GM12878 (cell line): ENCODE results near the gene MPST. TPM values are rescaled to one million over a fixed set of nuclear protein-coding genes. Genes with fewer than 3 reads are reported as not detected.

ENCODE experiments used
- ATAC-seq: fragments of 200-7000 bp; cut with Tn5 transposase; 3 replicates; pipeline ENCODE4 v1.9.1; 2020; ENCODE audit warnings: mild to moderate bottlenecking, moderate library complexity
- BruUV-seq: library from RNA; stranded (reverse); fragments of 400-500 nt; replicated peaks from 2 replicates; lab custom pipeline; 2021; lab: Mats Ljungman, UMichigan
- CTCF ChIA-PET: fragments of 300-600 bp; sonication (Branson Sonifier 250); formaldehyde crosslinking; extraction: SDS; loops from one replicate; lab custom pipeline; 2021; ENCODE audit warnings: inconsistent platforms; lab: Yijun Ruan, JAX
- POLR2A ChIA-PET: fragments of 350-600 bp; formaldehyde crosslinking; extraction: SDS; loops from one replicate; lab custom pipeline; 2021; ENCODE audit warnings: inconsistent platforms; lab: Charles Lee
- RAD21 ChIA-PET: fragments of 300-600 bp; sonication (Branson Sonifier 250); formaldehyde crosslinking; loops from one replicate; lab custom pipeline; 2023; ENCODE audit warnings: antibody characterized with exemption; ENCODE audit not compliant: unreplicated experiment; lab: Charles Lee
- SMC1A ChIA-PET: fragments of 300-600 bp; sonication (Branson Sonifier 250); formaldehyde crosslinking; loops from one replicate; lab custom pipeline; 2023; ENCODE audit not compliant: unreplicated experiment, uncharacterized antibody; lab: Charles Lee
- DNase-seq: peaks from one replicate; pipeline ENCODE4 v3.0.0-alpha.2; 2011; ENCODE audit warnings: low read depth, low spot score
- FAIRE-seq: peaks from 3 replicates; lab custom pipeline; 2011; peaks lifted over from hg19 to GRCh38; lab: Jason Lieb, UNC
- H2AFZ ChIP-seq: 2 replicates; pipeline ENCODE4 v1.6.0; 2011; ENCODE audit warnings: low read depth, low read length, control low read depth; ENCODE audit not compliant: control insufficient read depth
- H3K27ac ChIP-seq: 2 replicates; pipeline ENCODE4 v1.5.1; 2011; ENCODE audit warnings: control low read depth; ENCODE audit not compliant: control insufficient read depth, insufficient read depth
- H3K27me3 ChIP-seq, 2 experiments: replicated peaks in 1 of 2; 2 replicates each; pipeline versions ENCODE4 v1.6.0 to v1.6.1; 2011; ENCODE audit warnings: low read length in 1 of 2; ENCODE audit not compliant: control insufficient read depth in 2 of 2, insufficient read depth in 2 of 2
- H3K36me3 ChIP-seq, 2 experiments: 2 replicates each; pipeline ENCODE4 v1.5.1; 2011; ENCODE audit warnings: low read length in 1 of 2; ENCODE audit not compliant: control insufficient read depth in 2 of 2, insufficient read depth in 2 of 2
- H3K4me1 ChIP-seq: 2 replicates; pipeline ENCODE4 v1.6.1; 2011; ENCODE audit warnings: mild to moderate bottlenecking, low read length, moderate library complexity, mixed read lengths; ENCODE audit not compliant: control insufficient read depth, insufficient read depth
- H3K4me2 ChIP-seq: 2 replicates; pipeline ENCODE4 v1.6.0; 2011; ENCODE audit warnings: control low read depth; ENCODE audit not compliant: control insufficient read depth, insufficient read depth
- H3K4me3 ChIP-seq: fragments of 200-600 bp; sonication (generic); 2 replicates; pipeline ENCODE4 v1.5.1; 2016
- H3K79me2 ChIP-seq: 2 replicates; pipeline ENCODE4 v1.6.0; 2011; ENCODE audit warnings: low read length; ENCODE audit not compliant: control insufficient read depth, insufficient read depth
- H3K9ac ChIP-seq: 2 replicates; pipeline ENCODE4 v1.8.0; 2011; ENCODE audit warnings: low read length, control low read depth, mixed read lengths; ENCODE audit not compliant: control insufficient read depth, insufficient read depth
- H3K9me3 ChIP-seq: replicated peaks from 3 replicates; pipeline ENCODE4 v1.5.1; 2011; ENCODE audit warnings: mild to moderate bottlenecking, low read length; ENCODE audit not compliant: control insufficient read depth, insufficient read depth
- H4K20me1 ChIP-seq: 2 replicates; pipeline ENCODE4 v1.6.0; 2011; ENCODE audit not compliant: control insufficient read depth, insufficient read depth
- CEBPB ChIP-seq, 2 experiments: fragments of 150-350 bp in 1 of 2; IDR thresholded peaks; 2 replicates each; pipeline ENCODE4 v1.6.1; 2012 to 2014; ENCODE audit warnings: low read depth in 2 of 2, low read length in 2 of 2, borderline replicate concordance in 1 of 2, inconsistent platforms in 1 of 2
- CHD4 ChIP-seq: fragments of 200-600 bp; sonication (generic); IDR thresholded peaks from 2 replicates; pipeline ENCODE4 v1.6.1; 2016; ENCODE audit warnings: mild to moderate bottlenecking
- EED ChIP-seq: sonication (generic); IDR thresholded peaks from 2 replicates; pipeline ENCODE4 v1.6.1; 2016; ENCODE audit warnings: antibody characterized with exemption, low read depth
- ELK1 ChIP-seq: IDR thresholded peaks from 2 replicates; pipeline ENCODE4 v1.6.1; 2012; ENCODE audit warnings: low read depth, low read length, improper control_type of control experiment
- GABPA ChIP-seq: IDR thresholded peaks from 2 replicates; pipeline ENCODE4 v1.6.1; 2014; ENCODE audit warnings: antibody characterized with exemption, low read depth, mild to moderate bottlenecking, inconsistent platforms
- IKZF2 ChIP-seq, 2 experiments: fragments of 450-650 bp; IDR thresholded peaks; 2 replicates each; pipeline ENCODE4 v1.6.1; 2017; ENCODE audit warnings: mild to moderate bottlenecking in 2 of 2, moderate library complexity in 2 of 2
- JUND ChIP-seq: IDR thresholded peaks from 2 replicates; pipeline ENCODE4 v1.6.1; 2012; ENCODE audit warnings: low read depth, mild to moderate bottlenecking, low read length, improper control_type of control experiment, moderate library complexity
- KAT2A ChIP-seq: conservative IDR thresholded peaks from 2 replicates; pipeline ENCODE4 v1.6.1; 2011; ENCODE audit warnings: low read depth, low read length; ENCODE audit not compliant: control insufficient read depth
- NRF1 ChIP-seq: conservative IDR thresholded peaks from 2 replicates; pipeline ENCODE4 v1.6.1; 2011; ENCODE audit warnings: mild to moderate bottlenecking, low read depth, low read length, improper control_type of control experiment
- PAX8 ChIP-seq: fragments of 450-650 bp; IDR thresholded peaks from 2 replicates; pipeline ENCODE4 v1.6.1; 2017; ENCODE audit warnings: mild to moderate bottlenecking, moderate library complexity
- RAD21 ChIP-seq: IDR thresholded peaks from 2 replicates; pipeline ENCODE4 v1.6.1; 2011; ENCODE audit warnings: mild to moderate bottlenecking, low read depth, low read length, moderate library complexity; ENCODE audit not compliant: insufficient read depth
- RCOR1 ChIP-seq: conservative IDR thresholded peaks from 2 replicates; pipeline ENCODE4 v1.6.1; 2012; ENCODE audit warnings: low read depth, low read length, improper control_type of control experiment
- STAT3 ChIP-seq: IDR thresholded peaks from 2 replicates; pipeline ENCODE4 v1.6.1; 2011; ENCODE audit warnings: low read depth, low read length, improper control_type of control experiment
- SUPT20H ChIP-seq: IDR thresholded peaks from 2 replicates; pipeline ENCODE4 v1.6.1; 2011; ENCODE audit warnings: low read depth, mild to moderate bottlenecking, low read length, moderate library complexity, borderline replicate concordance; ENCODE audit not compliant: control insufficient read depth
- SUZ12 ChIP-seq: fragments of 200-600 bp; sonication (generic); IDR thresholded peaks from one replicate; pipeline ENCODE4 v1.6.1; 2018; ENCODE audit warnings: antibody characterized with exemption, mild to moderate bottlenecking; ENCODE audit not compliant: unreplicated experiment
- TARDBP ChIP-seq: IDR thresholded peaks from 2 replicates; pipeline ENCODE4 v1.6.1; 2016; ENCODE audit warnings: borderline replicate concordance
- WGBS: methylation state at CpG from one replicate; pipeline ENCODE4 v1.1.6; 2016; ENCODE audit warnings: low lambda C conversion rate; ENCODE audit not compliant: insufficient replicate concordance, insufficient coverage; ENCODE audit errors: missing lambda C conversion rate; 5-methylcytosine and 5-hydroxymethylcytosine counted together
- in situ Hi-C: fragments of 300-500 bp; cut with MboI; formaldehyde crosslinking; loops from 9 replicates; pipeline ENCODE4 v1.14.3; 2018; ENCODE audit warnings: mixed read lengths
- intact Hi-C: fragments of 100-400 bp; cut with micrococcal nuclease; formaldehyde crosslinking; loops from one replicate; pipeline ENCODE4 v1.14.2; 2022; ENCODE audit not compliant: unreplicated experiment
- polyA plus RNA-seq, 11 experiments: library from polyadenylated mRNA; depleted of rRNA in 4 of 11; unstranded in 6 of 11; stranded (reverse) in 5 of 11; fragments of >200 nt; fragmentation: Nextera tagmentation in 4 of 11; fragmentation: Illumina TruSeq in 1 of 11; extraction: Ambion mirVana in 4 of 11; extraction: Trizol in 1 of 11; gene quantifications; 1 replicate in 1 of 11; 2 replicates in 10 of 11; pipeline versions ENCODE4 v1.2.1 to v1.2.3, GENCODE V29; 2011 to 2016; ENCODE audit warnings: inconsistent platforms in 2 of 11, missing spikeins in 2 of 11, low read depth in 1 of 11
- total RNA-seq, 4 experiments: library from RNA; depleted of rRNA in 3 of 4; stranded (reverse); fragments of >200 nt in 3 of 4; fragmentation: Illumina TruSeq in 1 of 4; extraction: Trizol in 1 of 4; gene quantifications; 2 replicates each; pipeline versions ENCODE4 v1.2.1 to v1.2.3, GENCODE V29; 2013 to 2021
- TF ChIP-seq, protein P1 (sequence below): IDR thresholded peaks from 2 replicates; pipeline ENCODE4 v1.6.1; 2011; ENCODE audit warnings: low read depth, mild to moderate bottlenecking, low read length, moderate library complexity, borderline replicate concordance; ENCODE audit errors: extremely low read depth
- TF ChIP-seq, protein P2 (sequence below): fragments of 450-650 bp; IDR thresholded peaks from 2 replicates; pipeline ENCODE4 v1.6.1; 2017; ENCODE audit warnings: borderline replicate concordance
- TF ChIP-seq, protein P3 (sequence below): IDR thresholded peaks from 2 replicates; pipeline ENCODE4 v1.6.1; 2012; ENCODE audit warnings: low read depth, low read length, improper control_type of control experiment

Gene MPST
- total and polyA plus RNA-seq, 10 of the 15 experiments (the other 5 are each of a cell fraction or from before 2014, with no cell fraction given) = 0.95 to 88.7 (median 38.5) TPM

GRCh38 chr22:37010976-37011375, 8.6 kb upstream of the MPST start:
- Histone ChIP-seq H2AFZ (no peak overlapping the region), H3K9ac (no peak overlapping the region)

More at GRCh38 chr22:37010976-37011375, 8.6 kb upstream of the MPST start:
- Histone ChIP-seq H3K9me3 (no peaks in the 10 kb centered on the region), H3K4me3 (no peak overlapping the region), H3K79me2 (no peaks in the 10 kb centered on the region), H3K27me3 (peaks cover 0 to 2% of the 10 kb centered on the region in 2 experiments; a peak in 1 of 4 replicates), H3K36me3 (no peaks in the 10 kb centered on the region), H3K27ac (no peak overlapping the region), H4K20me1 (no peaks in the 10 kb centered on the region; the same call in 1 of the 2 replicates), H3K4me1 (no peaks in the 10 kb centered on the region), H3K4me2 (no peak overlapping the region)
- TF ChIP-seq SUPT20H (no peak), NRF1 (no peak), GABPA (no peak), TARDBP (no peak), RAD21 (no peak), JUND (no peak), CHD4 (no peak), RCOR1 (no peak), PAX8 (no peak), EED (no peak), STAT3 (no peak), ELK1 (no peak), KAT2A (no peak), SUZ12 (no peak), CEBPB (IDR thresholded peaks at IDR 0.05; ENCODE audit: borderline replicate concordance in 1 of 2, low read depth in 2 of 2, low read length in 2 of 2) (no peak), IKZF2 (IDR thresholded peaks at IDR 0.05) (no peak)
- TF ChIP-seq, protein P1, sequence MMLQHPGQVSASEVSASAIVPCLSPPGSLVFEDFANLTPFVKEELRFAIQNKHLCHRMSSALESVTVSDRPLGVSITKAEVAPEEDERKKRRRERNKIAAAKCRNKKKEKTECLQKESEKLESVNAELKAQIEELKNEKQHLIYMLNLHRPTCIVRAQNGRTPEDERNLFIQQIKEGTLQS = no peak
- TF ChIP-seq, protein P2, sequence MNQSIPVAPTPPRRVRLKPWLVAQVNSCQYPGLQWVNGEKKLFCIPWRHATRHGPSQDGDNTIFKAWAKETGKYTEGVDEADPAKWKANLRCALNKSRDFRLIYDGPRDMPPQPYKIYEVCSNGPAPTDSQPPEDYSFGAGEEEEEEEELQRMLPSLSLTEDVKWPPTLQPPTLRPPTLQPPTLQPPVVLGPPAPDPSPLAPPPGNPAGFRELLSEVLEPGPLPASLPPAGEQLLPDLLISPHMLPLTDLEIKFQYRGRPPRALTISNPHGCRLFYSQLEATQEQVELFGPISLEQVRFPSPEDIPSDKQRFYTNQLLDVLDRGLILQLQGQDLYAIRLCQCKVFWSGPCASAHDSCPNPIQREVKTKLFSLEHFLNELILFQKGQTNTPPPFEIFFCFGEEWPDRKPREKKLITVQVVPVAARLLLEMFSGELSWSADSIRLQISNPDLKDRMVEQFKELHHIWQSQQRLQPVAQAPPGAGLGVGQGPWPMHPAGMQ = no peak
- TF ChIP-seq, protein P3, sequence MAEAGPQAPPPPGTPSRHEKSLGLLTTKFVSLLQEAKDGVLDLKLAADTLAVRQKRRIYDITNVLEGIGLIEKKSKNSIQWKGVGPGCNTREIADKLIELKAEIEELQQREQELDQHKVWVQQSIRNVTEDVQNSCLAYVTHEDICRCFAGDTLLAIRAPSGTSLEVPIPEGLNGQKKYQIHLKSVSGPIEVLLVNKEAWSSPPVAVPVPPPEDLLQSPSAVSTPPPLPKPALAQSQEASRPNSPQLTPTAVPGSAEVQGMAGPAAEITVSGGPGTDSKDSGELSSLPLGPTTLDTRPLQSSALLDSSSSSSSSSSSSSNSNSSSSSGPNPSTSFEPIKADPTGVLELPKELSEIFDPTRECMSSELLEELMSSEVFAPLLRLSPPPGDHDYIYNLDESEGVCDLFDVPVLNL = no peak
- ChIA-PET SMC1A (no interaction called here), RAD21 (interaction anchor here (1.1 kb wide), 1 partner anchor 33 kb away, joined by 3 read pairs; no protein-coding TSS in a partner anchor), POLR2A (no interaction called here), CTCF (interaction anchor here (0.7 to 1.6 kb wide), 3 partner anchors 11 to 33 kb away, joined by 3 to 4 read pairs (median 4); no protein-coding TSS in a partner anchor)
- BruUV-seq = no TSS peak
- in situ Hi-C loops (no loop called here), intact Hi-C loops (no loop called here)
- ATAC-seq (no peak), DNase-seq (no peak), FAIRE-seq (no peak)
- 76% methylated on average over 20 of the region's 20 CpGs for WGBS
